DND-41 (cell line): ENCODE results near the gene MTFMT.
"Not testable (repeated sequence)": the region's sequence is repeated elsewhere in the genome, so short reads cannot be mapped to it uniquely, and the experiment has no call there.

Experiments used
- ATAC-seq: fragments of 200-7000 bp; cut with Tn5 transposase; 3 replicates; pipeline ENCODE4 v1.9.1; 2021; ENCODE audit warnings: low read depth; ENCODE audit not compliant: insufficient read depth
- DNase-seq: peaks from one replicate; pipeline ENCODE4 v3.0.0-alpha.2; 2020
- H2AFZ ChIP-seq: 2 replicates; pipeline ENCODE4 v1.6.0; 2012; ENCODE audit warnings: low read depth, low read length
- H3K27ac ChIP-seq: 2 replicates; pipeline ENCODE4 v1.5.1; 2012; ENCODE audit warnings: low read length, inconsistent platforms
- H3K27me3 ChIP-seq: fragments of 200-600 bp; sonication (generic); 2 replicates; pipeline ENCODE4 v1.6.0; 2012; ENCODE audit warnings: low read length, mild to moderate bottlenecking, inconsistent platforms; ENCODE audit not compliant: insufficient read depth, poor library complexity
- H3K36me3 ChIP-seq: 2 replicates; pipeline ENCODE4 v1.5.1; 2012; ENCODE audit warnings: low read length, inconsistent platforms; ENCODE audit not compliant: insufficient read depth
- H3K4me1 ChIP-seq: 2 replicates; pipeline ENCODE4 v1.5.1; 2012; ENCODE audit warnings: mild to moderate bottlenecking, low read length; ENCODE audit not compliant: insufficient read depth
- H3K4me2 ChIP-seq: 2 replicates; pipeline ENCODE4 v1.6.0; 2012; ENCODE audit warnings: mild to moderate bottlenecking, moderate library complexity, low read length, inconsistent platforms; ENCODE audit not compliant: insufficient read depth
- H3K4me3 ChIP-seq, 2 experiments: fragments of 200-600 bp in 1 of 2; shearing (Covaris generic) in 1 of 2; 2 replicates each; pipeline ENCODE4 v1.5.1; 2012 to 2016; ENCODE audit warnings: inconsistent platforms in 2 of 2, low read length in 2 of 2, mild to moderate bottlenecking in 2 of 2, low read depth in 1 of 2, moderate library complexity in 1 of 2
- H3K79me2 ChIP-seq: 2 replicates; pipeline ENCODE4 v1.6.0; 2012; ENCODE audit warnings: low read length, inconsistent platforms; ENCODE audit not compliant: insufficient read depth
- H3K9ac ChIP-seq: 2 replicates; pipeline ENCODE4 v1.6.0; 2012; ENCODE audit warnings: low read depth, mild to moderate bottlenecking, inconsistent platforms, low read length, moderate library complexity
- H3K9me3 ChIP-seq: 2 replicates; pipeline ENCODE4 v1.5.1; 2012; ENCODE audit warnings: low read length, moderate library complexity, mild to moderate bottlenecking, inconsistent platforms; ENCODE audit not compliant: insufficient read depth, severe bottlenecking
- H4K20me1 ChIP-seq: 2 replicates; pipeline ENCODE4 v1.6.0; 2012; ENCODE audit warnings: low read length; ENCODE audit not compliant: insufficient read depth
- EZH2 ChIP-seq: IDR thresholded peaks from 3 replicates; pipeline ENCODE4 v1.6.1; 2012; ENCODE audit warnings: borderline replicate concordance, low read depth, mild to moderate bottlenecking, moderate library complexity, low read length, inconsistent platforms; ENCODE audit not compliant: severe bottlenecking
- TF ChIP-seq, protein P1 (sequence below): IDR thresholded peaks from 2 replicates; pipeline ENCODE4 v1.5.1; 2012; ENCODE audit warnings: borderline replicate concordance, low read length, moderate library complexity, mild to moderate bottlenecking; ENCODE audit not compliant: poor library complexity, severe bottlenecking; ENCODE audit errors: extremely low read depth

Gene MTFMT

DNA sequence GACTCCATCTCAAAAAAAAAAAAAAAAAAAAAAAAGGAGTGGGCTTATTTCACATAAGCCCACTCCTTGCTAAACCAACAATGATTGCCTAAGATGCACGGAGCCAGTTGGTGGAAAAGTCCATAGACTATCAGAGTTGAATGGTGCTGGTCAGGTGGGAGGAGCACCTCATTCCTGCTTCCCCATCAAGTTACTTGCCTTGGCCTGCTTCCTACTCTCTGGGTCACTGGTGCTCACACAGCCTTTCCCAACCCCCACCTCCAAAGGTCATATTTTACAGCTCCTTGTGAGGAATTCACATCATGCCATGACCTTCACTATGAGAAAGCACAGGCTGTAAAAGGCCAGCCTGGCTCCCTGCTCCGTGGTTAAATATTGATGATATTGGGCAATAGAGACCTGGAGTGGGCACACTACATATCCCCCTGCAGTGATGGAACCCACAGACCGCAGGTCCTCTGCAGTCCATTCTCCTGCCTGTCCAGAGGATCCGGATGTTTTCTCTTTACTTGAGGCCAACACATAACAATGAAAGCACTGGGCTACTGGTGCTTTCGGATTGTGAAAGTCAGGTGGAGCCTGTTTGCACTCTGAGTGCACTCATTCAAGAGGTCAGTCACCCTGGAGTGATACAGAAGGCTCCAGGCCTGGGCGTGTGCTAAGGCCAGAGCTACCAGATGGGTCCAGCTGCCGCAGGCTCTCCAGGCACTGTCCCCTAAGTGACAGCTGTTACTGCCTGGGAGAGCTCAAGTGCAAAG is 15.5 kb upstream of the MTFMT start, which contains the start of gene SLC51B:
TSS of gene SLC51B (plus strand) at position 664 of the 758 bp plus-strand sequence. CDS start 4,618 bp downstream, outside the sequence.
- no peak within 1 kb of the TSS for H3K27ac ChIP-seq
- no peaks in the 10 kb centered on the region for H4K20me1 ChIP-seq
- H3K9me3 ChIP-seq: no peaks in the 10 kb centered on the region
- ATAC-seq (no peak), DNase-seq (no peak)
- H3K4me3 ChIP-seq: no peak within 1 kb of the TSS
- no peaks in the 10 kb centered on the region for H3K36me3 ChIP-seq
- H3K4me1 ChIP-seq: peaks cover 11% of the 10 kb centered on the region
- no peak within 1 kb of the TSS for H2AFZ ChIP-seq
- H3K27me3 ChIP-seq: no peaks in the 10 kb centered on the region
- no peak within 1 kb of the TSS for H3K4me2 ChIP-seq
- no peak within 1 kb of the TSS for H3K9ac ChIP-seq
- no peaks in the 10 kb centered on the region for H3K79me2 ChIP-seq
- TF ChIP-seq, protein P1, sequence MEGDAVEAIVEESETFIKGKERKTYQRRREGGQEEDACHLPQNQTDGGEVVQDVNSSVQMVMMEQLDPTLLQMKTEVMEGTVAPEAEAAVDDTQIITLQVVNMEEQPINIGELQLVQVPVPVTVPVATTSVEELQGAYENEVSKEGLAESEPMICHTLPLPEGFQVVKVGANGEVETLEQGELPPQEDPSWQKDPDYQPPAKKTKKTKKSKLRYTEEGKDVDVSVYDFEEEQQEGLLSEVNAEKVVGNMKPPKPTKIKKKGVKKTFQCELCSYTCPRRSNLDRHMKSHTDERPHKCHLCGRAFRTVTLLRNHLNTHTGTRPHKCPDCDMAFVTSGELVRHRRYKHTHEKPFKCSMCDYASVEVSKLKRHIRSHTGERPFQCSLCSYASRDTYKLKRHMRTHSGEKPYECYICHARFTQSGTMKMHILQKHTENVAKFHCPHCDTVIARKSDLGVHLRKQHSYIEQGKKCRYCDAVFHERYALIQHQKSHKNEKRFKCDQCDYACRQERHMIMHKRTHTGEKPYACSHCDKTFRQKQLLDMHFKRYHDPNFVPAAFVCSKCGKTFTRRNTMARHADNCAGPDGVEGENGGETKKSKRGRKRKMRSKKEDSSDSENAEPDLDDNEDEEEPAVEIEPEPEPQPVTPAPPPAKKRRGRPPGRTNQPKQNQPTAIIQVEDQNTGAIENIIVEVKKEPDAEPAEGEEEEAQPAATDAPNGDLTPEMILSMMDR: no peak
- TF ChIP-seq EZH2: no peak

DNA sequence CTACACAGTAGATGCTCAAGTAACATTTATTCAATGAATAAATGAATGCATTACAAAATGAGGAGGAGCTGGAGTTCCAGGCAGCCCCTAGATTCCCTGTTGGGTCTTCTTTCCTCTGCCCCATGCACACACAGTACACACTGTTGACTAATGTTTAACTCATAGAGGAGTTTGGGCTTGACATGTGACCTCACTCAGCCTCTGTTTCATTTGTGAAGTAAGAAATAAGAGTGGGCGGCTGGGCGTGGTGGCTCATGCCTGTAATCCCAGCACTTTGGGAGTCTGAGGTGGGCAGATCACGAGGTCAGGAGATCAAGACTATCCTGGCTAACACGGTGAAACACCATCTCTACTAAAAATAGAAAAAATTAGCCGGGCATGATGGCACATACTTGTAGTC is 14.8 kb upstream of the MTFMT start:
- not testable (repeated sequence) for ATAC-seq, H3K36me3 ChIP-seq, H3K27ac ChIP-seq, H4K20me1 ChIP-seq, H3K27me3 ChIP-seq, H3K4me1 ChIP-seq, H3K4me3 ChIP-seq, DNase-seq, H3K9ac ChIP-seq, H2AFZ ChIP-seq, H3K9me3 ChIP-seq, H3K4me2 ChIP-seq, H3K79me2 ChIP-seq

DNA sequence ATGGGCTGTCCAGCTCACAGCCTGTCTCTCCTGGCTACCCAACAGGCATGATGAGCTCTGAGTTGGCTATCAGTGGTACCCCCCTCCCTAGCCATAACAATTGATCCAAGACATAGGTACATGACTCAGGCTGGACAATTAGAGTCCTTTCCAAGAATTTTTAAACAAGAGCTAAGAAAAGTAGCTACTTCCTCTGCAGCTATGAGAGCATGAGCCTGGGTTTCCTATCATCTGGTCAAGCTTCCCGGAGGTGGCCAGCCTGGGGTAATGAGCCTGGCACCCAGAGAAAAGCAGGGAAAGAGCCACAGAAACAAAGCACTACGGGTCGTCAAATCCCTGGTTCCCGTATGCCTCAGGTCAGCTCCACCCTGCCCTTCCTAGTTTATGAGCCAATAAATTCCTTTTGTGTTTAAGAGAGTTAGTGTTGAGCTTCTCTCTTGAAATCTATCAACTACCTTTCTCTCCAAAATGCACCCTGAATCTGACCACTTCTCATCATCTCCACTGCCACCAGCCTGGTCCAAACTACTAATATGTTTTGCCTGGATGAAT is 13.4 kb upstream of the MTFMT start:
- H3K79me2 ChIP-seq: no peaks in the 10 kb centered on the region
- no peak overlapping the region for H3K27ac ChIP-seq
- no peaks in the 10 kb centered on the region for H4K20me1 ChIP-seq
- no peaks in the 10 kb centered on the region for H3K9me3 ChIP-seq
- TF ChIP-seq, protein P1: no peak
- no peak for TF ChIP-seq EZH2
- no peak for ATAC-seq
- no peak overlapping the region for H3K4me3 ChIP-seq
- no peak for DNase-seq
- H3K36me3 ChIP-seq: no peaks in the 10 kb centered on the region
- H3K4me2 ChIP-seq: no peak overlapping the region
- H3K9ac ChIP-seq: no peak overlapping the region
- H2AFZ ChIP-seq: no peak overlapping the region
- no peaks in the 10 kb centered on the region for H3K4me1 ChIP-seq
- no peaks in the 10 kb centered on the region for H3K27me3 ChIP-seq

GRCh38 chr15:65041787-65042186 is 12.3 kb upstream of the MTFMT start:
- no peaks in the 10 kb centered on the region for H4K20me1 ChIP-seq
- ATAC-seq (no peak), DNase-seq (no peak)
- no peaks in the 10 kb centered on the region for H3K36me3 ChIP-seq
- H3K9me3 ChIP-seq: no peaks in the 10 kb centered on the region
- H3K4me2 ChIP-seq: no peak overlapping the region
- no peak overlapping the region for H3K4me3 ChIP-seq
- TF ChIP-seq, protein P1: no peak
- no peak for TF ChIP-seq EZH2
- no peak overlapping the region for H2AFZ ChIP-seq
- H3K9ac ChIP-seq: no peak overlapping the region
- H3K79me2 ChIP-seq: no peaks in the 10 kb centered on the region
- no peaks in the 10 kb centered on the region for H3K27me3 ChIP-seq
- no peaks in the 10 kb centered on the region for H3K4me1 ChIP-seq
- H3K27ac ChIP-seq: no peak overlapping the region
